Fibroblast of gingiva (primary cell): ENCODE results near the gene FRAS1.
"Not testable (repeated sequence)": the region's sequence is repeated elsewhere in the genome, so short reads cannot be mapped to it uniquely, and the experiment has no call there.

Experiments used
- DNase-seq: peaks from one replicate; pipeline ENCODE4 v3.0.0-alpha.2; 2011; ENCODE audit warnings: low read depth

FRAS1 gene

GRCh38 chr4:78120144-78120880 is 63.2 kb downstream of the FRAS1 start:
- DNase-seq, result no peak

DNA sequence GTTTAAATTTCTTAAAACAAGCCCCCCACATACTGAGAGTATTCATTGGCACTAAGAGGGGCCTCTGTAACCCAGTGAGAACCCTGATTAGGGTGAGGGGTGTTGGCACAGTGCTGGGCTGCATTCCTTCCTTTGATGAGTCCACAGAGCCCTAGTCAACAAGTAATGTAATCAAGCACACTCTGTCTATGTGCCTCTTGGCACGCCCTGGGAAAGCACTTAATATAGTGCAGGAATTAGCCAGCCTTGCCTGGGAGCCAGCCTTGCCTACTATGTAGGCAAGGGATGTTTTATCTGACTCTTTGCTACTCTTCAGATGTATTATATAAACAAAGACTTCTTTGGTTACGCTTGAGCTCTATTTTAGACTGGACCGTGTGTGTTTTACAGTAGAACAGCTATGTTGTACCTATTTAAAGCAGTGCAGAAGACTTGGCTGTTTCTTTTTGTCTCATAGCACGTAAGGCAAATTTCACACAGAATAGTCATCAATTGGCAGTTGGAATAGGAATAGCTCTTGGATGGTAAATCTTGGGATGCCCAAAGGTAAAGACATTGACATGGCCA is 64.3 kb downstream of the FRAS1 start:
- DNase-seq, result no peak

GRCh38 chr4:78125834-78126331 is 68.8 kb downstream of the FRAS1 start:
- not testable (repeated sequence) for DNase-seq

- no peak for DNase-seq
These were observed 72.4 kb downstream of the FRAS1 start for GRCh38 chr4:78129383-78130108.

DNA sequence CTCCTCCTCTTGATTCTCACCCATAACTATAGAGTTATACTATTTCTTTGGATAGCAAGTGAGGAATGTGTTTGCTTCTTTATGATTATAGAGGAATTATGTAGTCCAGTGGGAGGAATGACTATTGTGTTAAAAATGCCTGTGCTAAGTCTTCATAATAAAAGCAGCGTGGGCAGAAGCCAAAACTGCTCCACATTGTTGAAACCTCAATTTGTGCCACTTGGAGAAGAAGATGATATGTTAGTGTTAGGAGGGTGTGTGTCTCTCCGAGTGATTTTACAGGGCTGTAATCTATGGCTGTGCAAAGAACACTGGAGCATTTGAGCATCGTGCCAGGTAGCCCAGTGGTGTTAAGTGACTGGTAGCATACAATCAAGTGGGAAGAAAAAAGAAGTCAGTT is 74.3 kb downstream of the FRAS1 start:
- peak; percentile 42 for DNase-seq

- no peak for DNase-seq
These were observed 79.3 kb downstream of the FRAS1 start for GRCh38 chr4:78136109-78137081.

DNA sequence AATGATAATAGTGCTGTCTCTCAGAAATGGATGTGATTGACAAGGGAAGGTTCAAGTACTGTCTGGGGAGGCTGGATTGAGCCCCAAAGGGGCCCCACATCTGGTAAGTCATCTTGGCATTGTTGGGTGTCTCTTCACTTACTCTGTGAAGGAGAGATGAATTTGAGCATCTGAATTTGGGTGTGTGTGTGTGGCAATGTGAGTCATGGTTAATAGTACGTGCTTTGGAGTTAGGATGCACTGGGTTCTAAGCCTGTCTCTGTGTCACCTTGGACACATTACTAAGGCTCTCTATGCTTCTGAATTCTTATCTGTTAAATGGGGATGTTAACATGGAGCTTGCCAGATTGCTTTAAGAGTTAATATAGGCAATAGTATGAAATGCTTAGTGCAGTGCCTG is 80.4 kb downstream of the FRAS1 start:
- no peak for DNase-seq

DNA sequence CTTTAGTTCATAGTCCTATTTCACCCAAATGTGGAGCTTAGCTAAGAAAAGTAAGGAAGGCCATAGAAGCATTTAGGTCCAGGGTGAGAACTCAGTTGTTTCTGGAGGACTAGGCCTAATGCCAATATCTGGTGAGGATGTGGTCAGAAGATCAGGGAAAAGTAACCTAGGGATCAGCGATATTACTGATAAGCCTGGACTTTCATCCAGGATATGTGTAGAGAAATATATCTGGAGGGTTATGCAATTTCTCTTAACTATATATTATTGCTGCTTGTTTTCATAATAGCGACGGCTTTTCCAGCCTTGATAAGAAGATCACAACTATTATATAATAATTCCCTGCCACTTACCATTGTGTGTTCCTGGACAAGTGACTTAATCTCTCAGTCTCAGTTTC is 81.1 kb downstream of the FRAS1 start:
- DNase-seq, result no peak

DNA sequence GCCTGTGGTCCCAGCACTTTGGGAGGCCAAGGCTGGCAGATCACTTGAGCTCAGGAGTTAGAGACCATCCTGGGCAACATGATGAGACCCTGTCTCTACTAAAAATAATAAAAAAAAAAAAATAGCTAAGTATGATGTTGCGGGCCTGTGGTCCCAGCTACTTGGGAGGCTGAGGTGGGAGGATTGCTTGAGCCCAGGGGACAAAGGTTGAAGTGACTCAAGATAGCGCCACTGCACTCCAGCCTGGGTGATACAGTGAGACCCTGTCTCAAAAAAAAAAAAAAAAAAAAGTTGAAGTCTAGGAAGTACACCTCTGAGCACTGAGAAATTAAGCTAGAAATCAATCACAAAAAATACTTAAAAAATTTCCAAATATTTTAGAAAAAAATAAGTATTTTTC is 86.5 kb downstream of the FRAS1 start:
- no peak for DNase-seq

- DNase-seq, result no peak
These were observed 87.9 kb downstream of the FRAS1 start for GRCh38 chr4:78145008-78145407.

- DNase-seq, result no peak
These were observed 88.5 kb downstream of the FRAS1 start for GRCh38 chr4:78145622-78146021.

DNA sequence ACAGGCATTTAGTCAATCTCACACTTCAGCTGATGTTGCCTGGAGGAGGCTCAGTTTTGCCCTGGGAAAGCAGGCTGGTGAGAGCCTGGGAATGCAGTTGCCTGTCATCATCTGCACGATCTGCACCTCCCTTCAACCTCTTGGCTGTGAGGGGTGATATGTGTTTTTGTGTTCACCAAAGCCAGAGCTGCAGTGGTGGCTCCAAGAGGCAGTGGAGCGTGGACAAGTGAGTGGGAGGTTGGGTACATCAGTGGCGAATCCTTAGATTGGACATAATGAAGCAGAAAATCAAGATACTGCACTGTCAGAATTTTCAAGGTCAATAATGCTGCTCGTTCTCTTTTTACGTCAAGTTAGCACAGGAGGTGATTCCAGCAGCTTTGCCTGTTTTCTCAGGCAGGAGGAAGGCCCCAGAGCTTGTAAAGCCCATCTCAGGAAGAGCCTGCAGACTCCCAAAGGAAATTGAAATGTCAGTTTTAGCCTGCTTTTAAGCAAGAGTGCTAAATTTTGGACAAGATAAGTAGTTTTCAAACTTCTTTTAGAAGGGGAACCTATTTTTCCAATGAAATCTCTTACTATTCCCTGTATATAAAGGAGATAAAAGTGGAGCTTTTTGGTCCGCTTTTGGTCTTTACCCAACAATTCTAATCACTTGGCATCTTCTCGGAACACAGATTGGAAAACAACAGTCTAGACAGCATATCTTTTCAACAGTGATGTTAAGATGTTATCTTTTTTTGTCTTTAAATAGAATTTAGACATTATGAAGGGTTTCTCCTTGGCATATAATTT is 92.8 kb downstream of the FRAS1 start:
- no peak for DNase-seq

- DNase-seq, result no peak
These were observed 93.4 kb downstream of the FRAS1 start for GRCh38 chr4:78150543-78150864.

DNA sequence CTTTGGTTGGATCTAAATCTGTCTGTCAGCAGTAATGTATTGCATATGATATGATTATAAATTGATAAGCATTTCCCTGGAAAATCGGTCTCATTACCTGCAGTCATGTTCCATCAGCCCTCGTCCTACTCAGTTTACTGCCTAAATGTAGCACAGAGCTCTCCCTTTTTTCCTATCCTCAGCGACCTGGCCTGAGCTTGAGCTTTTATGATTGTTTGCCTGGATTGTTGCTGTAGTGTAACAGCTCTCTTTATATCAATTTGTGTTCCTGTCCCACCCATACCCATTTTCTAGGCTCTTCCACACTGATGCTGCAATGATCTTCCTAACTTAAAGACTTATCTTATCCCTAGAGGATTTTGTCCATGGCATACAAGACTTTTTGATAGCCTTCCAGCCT is 95.7 kb downstream of the FRAS1 start:
- DNase-seq, result no peak

DNA sequence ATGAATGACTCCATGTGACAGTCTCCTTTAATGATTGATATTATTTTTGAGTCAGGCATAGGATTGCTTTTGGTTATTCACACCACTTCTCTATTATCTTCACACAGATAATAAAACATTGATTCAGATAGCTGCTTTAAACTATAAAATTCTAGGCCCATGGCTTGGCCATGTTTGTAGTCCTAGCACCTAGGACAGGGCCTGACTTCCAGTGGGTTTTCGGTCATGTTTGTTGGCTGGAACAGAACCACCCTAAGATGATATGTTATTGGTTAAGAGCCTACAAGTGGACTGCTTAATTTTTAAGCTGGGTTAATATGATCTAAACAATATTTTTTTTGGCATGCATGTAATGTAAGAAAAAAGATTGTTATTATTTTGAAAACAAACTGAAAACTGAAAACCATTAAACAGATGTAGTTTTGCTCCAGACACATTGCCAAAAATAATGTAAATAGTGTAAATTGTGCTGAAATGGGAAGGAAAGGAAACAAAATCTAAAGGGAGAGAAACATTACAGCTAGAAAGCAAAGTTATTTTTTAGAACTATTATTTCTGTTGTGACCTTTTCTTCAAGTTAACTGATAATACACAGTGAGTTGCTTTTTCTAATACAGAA is 98.0 kb downstream of the FRAS1 start:
- no peak for DNase-seq

GRCh38 chr4:78155616-78156105 is 98.5 kb downstream of the FRAS1 start:
- peak; percentile 46 for DNase-seq

DNA sequence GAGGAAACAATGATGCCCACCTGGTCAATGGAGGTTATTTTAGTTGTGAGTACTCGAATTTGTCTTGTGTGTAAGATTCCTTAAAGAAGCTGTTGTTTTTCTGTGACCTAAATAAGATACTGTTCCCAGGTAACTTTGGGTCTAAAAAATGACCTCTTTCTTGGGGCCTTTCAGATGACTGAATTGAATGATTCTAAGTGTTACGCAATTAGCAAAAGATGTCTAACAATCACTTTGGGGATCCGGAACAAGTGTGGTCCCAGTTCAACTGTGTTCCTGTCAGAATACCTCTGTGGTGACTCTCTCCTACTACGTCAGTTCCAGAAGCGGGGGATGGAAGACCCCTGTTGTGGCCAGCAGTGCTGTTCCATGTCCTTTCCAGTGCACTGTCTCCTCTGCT is 99.4 kb downstream of the FRAS1 start:
- DNase-seq, result no peak

- no peak for DNase-seq
These were observed 105.2 kb downstream of the FRAS1 start for GRCh38 chr4:78162342-78162741.

- no peak for DNase-seq
These were observed 105.7 kb downstream of the FRAS1 start for GRCh38 chr4:78162821-78163220.

DNA sequence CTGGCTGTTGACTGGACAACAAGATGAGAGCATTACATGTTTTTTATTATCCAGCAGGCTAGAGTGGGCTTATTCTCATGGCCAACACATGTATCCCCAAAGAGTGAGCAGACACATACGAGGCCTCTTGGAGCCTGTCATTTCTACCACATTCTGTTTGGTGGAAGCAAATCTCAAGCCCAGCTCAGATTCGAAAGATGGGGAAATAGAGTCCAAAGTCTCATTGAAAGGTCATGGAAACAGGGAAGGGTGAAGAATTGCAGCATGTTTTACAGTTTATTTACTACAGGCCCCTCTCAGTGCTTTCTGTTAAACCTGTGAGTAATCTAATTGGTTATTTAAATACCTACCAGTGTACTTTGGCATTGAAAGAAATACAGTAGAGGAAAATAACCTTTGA is 108.6 kb downstream of the FRAS1 start:
- no peak for DNase-seq

GRCh38 chr4:78166622-78167021 is 109.5 kb downstream of the FRAS1 start:
- DNase-seq, result no peak
